ENCODE measurements around the gene OBSL1. TPM values are rescaled to one million over a fixed set of nuclear protein-coding genes. Genes with fewer than 3 reads are reported as not detected.

The OBSL1 gene
- total RNA-seq, 2 donors from 2014 or later, result 88.7 to 151 TPM

GRCh38 chr2:219595256-219595655, 23.9 kb upstream of the OBSL1 start:
- no peak overlapping the region for H3K27ac ChIP-seq
- peaks cover 6 to 16% of the 10 kb centered on the region in 2 donors for H3K4me1 ChIP-seq (ENCODE audit: control insufficient read depth in 1 of 2, low read depth in 2 of 2)
- DNase-seq (ENCODE audit: low spot score) (no peak), ATAC-seq (ENCODE audit: insufficient number of reproducible peaks, low FRiP score, low read depth) (no peak)
- no peak overlapping the region for H3K4me3 ChIP-seq
- H3K36me3 ChIP-seq, result no peaks in the 10 kb centered on the region
- TF ChIP-seq CTCF (IDR thresholded peaks at IDR 0.05), result no peak
- H3K9me3 ChIP-seq, result no peaks in the 10 kb centered on the region
- H3K27me3 ChIP-seq (replicated peaks; ENCODE audit: insufficient read depth), result no peaks in the 10 kb centered on the region

- Histone ChIP-seq H3K36me3 (no peaks in the 10 kb centered on the region), H3K27ac (no peak overlapping the region), H3K27me3 (replicated peaks; ENCODE audit: insufficient read depth) (no peaks in the 10 kb centered on the region), H3K9me3 (no peaks in the 10 kb centered on the region), H3K4me1 (ENCODE audit: control insufficient read depth in 1 of 2, low read depth in 2 of 2) (peaks cover 6 to 10% of the 10 kb centered on the region in 2 donors), H3K4me3 (no peak overlapping the region)
- ATAC-seq (ENCODE audit: insufficient number of reproducible peaks, low FRiP score, low read depth) (no peak), DNase-seq (ENCODE audit: low spot score) (no peak)
- no peak for TF ChIP-seq CTCF (IDR thresholded peaks at IDR 0.05)
Measured at GRCh38 chr2:219593154-219593553, 21.8 kb upstream of the OBSL1 start.

GRCh38 chr2:219592736-219593135, 21.4 kb upstream of the OBSL1 start:
- TF ChIP-seq CTCF (IDR thresholded peaks at IDR 0.05), result no peak
- H3K27me3 ChIP-seq (replicated peaks; ENCODE audit: insufficient read depth), result no peaks in the 10 kb centered on the region
- no peak for DNase-seq (ENCODE audit: low spot score)
- no peak overlapping the region for H3K27ac ChIP-seq
- no peak overlapping the region for H3K4me3 ChIP-seq
- no peaks in the 10 kb centered on the region for H3K36me3 ChIP-seq
- no peaks in the 10 kb centered on the region for H3K9me3 ChIP-seq
- peaks cover 6 to 10% of the 10 kb centered on the region in 2 donors for H3K4me1 ChIP-seq (ENCODE audit: control insufficient read depth in 1 of 2, low read depth in 2 of 2)
- no peak for ATAC-seq (ENCODE audit: insufficient number of reproducible peaks, low FRiP score, low read depth)

- Histone ChIP-seq H3K4me1 (ENCODE audit: control insufficient read depth in 1 of 2, low read depth in 2 of 2) (peaks cover 0 to under 1% of the 10 kb centered on the region in 2 donors), H3K27me3 (replicated peaks; ENCODE audit: insufficient read depth) (no peaks in the 10 kb centered on the region), H3K9me3 (no peaks in the 10 kb centered on the region), H3K4me3 (no peak overlapping the region), H3K27ac (no peak overlapping the region), H3K36me3 (no peaks in the 10 kb centered on the region)
- no peak for TF ChIP-seq CTCF (IDR thresholded peaks at IDR 0.05)
- ATAC-seq (ENCODE audit: insufficient number of reproducible peaks, low FRiP score, low read depth), result no peak
- no peak for DNase-seq (ENCODE audit: low spot score)
Measured at GRCh38 chr2:219591091-219591490, 19.8 kb upstream of the OBSL1 start.

GRCh38 chr2:219581346-219581745, 10.0 kb upstream of the OBSL1 start:
- Histone ChIP-seq H3K27me3 (replicated peaks; ENCODE audit: insufficient read depth) (no peaks in the 10 kb centered on the region), H3K4me1 (ENCODE audit: control insufficient read depth in 1 of 2, low read depth in 2 of 2) (no peaks in the 10 kb centered on the region), H3K27ac (no peak overlapping the region), H3K36me3 (no peaks in the 10 kb centered on the region), H3K4me3 (no peak overlapping the region), H3K9me3 (no peaks in the 10 kb centered on the region)
- no peak for TF ChIP-seq CTCF (IDR thresholded peaks at IDR 0.05)
- DNase-seq (ENCODE audit: low spot score) (no peak), ATAC-seq (ENCODE audit: insufficient number of reproducible peaks, low FRiP score, low read depth) (no peak)
